Measurements from ENCODE around the gene ZNF544. TPM values are rescaled to one million over a fixed set of nuclear protein-coding genes. Genes with fewer than 3 reads are reported as not detected.

ZNF544 gene
- total RNA-seq, 4 donors from 2014 or later, result 3.8 to 9.5 (median 6.0) TPM

DNA sequence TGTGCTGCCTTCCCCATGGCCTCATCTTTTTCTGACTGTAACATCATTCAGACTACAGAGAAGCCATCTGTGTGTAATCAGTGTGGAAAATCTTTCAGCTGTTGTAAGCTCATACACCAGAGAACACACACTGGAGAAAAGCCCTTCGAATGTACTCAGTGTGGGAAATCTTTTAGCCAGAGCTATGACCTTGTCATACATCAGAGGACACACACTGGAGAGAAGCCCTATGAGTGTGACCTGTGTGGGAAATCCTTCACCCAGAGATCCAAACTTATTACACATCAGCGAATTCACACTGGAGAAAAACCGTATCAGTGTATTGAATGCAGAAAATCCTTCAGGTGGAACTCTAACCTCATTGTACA is 32.9 kb downstream of the ZNF544 start:
- Histone ChIP-seq H3K4me3 (peak overlapping the region in 1 of 4 donors; percentile 39), H3K27me3 (peaks cover 0 to 2% (median 0%) of the 10 kb centered on the region in 3 donors), H3K36me3 (peaks cover 14 to 78% of the 10 kb centered on the region in 2 donors), H3K9me3 (peaks cover 47 to 94% (median 84%) of the 10 kb centered on the region in 3 donors), H3K4me1 (no peaks in the 10 kb centered on the region), H3K27ac (no peak overlapping the region)
- in situ Hi-C loops (cut with MboI; ENCODE audit: low sequenced_read_pairs in 4 of 4), result no loop called here
- intact Hi-C loops (cut with DNase I; ENCODE audit: low total_unique reads), result no loop called here
- TF ChIP-seq POLR2A (IDR thresholded peaks at IDR 0.05), result no peak
- TF ChIP-seq CTCF (IDR thresholded peaks at IDR 0.05 in 4 of 5, conservative IDR thresholded peaks at IDR 0.05 in 1 of 5), result no peak
- ATAC-seq (no peak), DNase-seq (no peak)

DNA sequence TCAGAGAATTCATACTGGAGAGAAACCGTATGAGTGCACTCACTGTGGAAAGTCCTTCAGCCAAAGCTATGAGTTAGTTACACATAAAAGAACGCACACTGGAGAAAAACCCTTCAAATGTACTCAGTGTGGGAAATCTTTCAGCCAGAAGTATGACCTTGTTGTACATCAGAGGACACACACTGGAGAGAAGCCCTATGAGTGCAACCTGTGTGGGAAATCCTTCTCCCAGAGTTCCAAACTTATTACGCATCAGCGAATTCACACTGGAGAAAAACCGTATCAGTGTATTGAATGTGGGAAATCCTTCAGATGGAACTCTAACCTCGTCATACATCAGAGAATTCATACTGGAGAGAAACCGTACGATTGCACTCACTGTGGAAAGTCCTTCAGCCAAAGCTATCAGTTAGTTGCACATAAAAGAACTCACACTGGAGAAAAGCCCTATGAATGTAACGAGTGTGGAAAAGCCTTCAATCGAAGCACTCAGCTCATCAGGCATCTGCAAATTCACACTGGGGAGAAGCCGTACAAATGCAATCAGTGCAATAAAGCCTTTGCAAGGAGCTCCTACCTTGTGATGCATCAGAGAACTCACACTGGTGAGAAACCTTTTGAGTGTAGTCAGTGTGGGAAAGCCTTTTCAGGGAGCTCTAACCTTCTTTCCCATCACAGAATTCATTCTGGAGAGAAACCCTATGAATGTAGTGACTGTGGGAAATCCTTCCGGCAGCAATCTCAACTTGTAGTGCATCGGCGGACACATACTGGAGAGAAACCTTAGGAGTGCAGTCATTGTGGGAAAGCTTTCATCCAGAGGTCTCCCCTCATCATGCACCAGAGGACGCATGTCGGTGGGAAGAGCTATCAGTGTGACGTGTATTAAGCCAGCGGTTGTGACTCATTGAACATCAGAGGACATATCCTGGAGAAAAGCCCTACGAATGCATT is 33.5 kb downstream of the ZNF544 start:
- ATAC-seq, result no peak

GRCh38 chr19:58262922-58263296 is 34.2 kb downstream of the ZNF544 start:
- TF ChIP-seq CTCF (IDR thresholded peaks at IDR 0.05 in 4 of 5, conservative IDR thresholded peaks at IDR 0.05 in 1 of 5) (no peak), POLR2A (IDR thresholded peaks at IDR 0.05) (no peak)
- in situ Hi-C loops (cut with MboI; ENCODE audit: low sequenced_read_pairs in 4 of 4), result no loop called here
- no peaks in the 10 kb centered on the region for H3K4me1 ChIP-seq
- intact Hi-C loops (cut with DNase I; ENCODE audit: low total_unique reads), result no loop called here
- DNase-seq (no peak), ATAC-seq (no peak)
- no peak overlapping the region for H3K27ac ChIP-seq
- H3K36me3 ChIP-seq, result peaks cover 14 to 70% of the 10 kb centered on the region in 2 donors
- H3K4me3 ChIP-seq, result peak overlapping the region in 1 of 4 donors; percentile 39
- H3K9me3 ChIP-seq, result peaks cover 43 to 95% (median 78%) of the 10 kb centered on the region in 3 donors
- H3K27me3 ChIP-seq, result peaks cover 0 to 2% (median 0%) of the 10 kb centered on the region in 3 donors

More for the DNA sequence above, 33.5 kb downstream of the ZNF544 start:
- in situ Hi-C loops (cut with MboI; ENCODE audit: low sequenced_read_pairs in 4 of 4), result no loop called here
- Histone ChIP-seq H3K36me3 (peaks cover 14 to 73% of the 10 kb centered on the region in 2 donors), H3K4me3 (peak overlapping the region in 1 of 4 donors; percentile 39), H3K27me3 (peaks cover 0 to 2% (median 0%) of the 10 kb centered on the region in 3 donors), H3K9me3 (peaks cover 47 to 96% (median 85%) of the 10 kb centered on the region in 3 donors), H3K4me1 (no peaks in the 10 kb centered on the region), H3K27ac (no peak overlapping the region)
- TF ChIP-seq CTCF (IDR thresholded peaks at IDR 0.05 in 4 of 5, conservative IDR thresholded peaks at IDR 0.05 in 1 of 5), result no peak
- no peak for TF ChIP-seq POLR2A (IDR thresholded peaks at IDR 0.05)
- intact Hi-C loops (cut with DNase I; ENCODE audit: low total_unique reads), result no loop called here
- no peak for DNase-seq

DNA sequence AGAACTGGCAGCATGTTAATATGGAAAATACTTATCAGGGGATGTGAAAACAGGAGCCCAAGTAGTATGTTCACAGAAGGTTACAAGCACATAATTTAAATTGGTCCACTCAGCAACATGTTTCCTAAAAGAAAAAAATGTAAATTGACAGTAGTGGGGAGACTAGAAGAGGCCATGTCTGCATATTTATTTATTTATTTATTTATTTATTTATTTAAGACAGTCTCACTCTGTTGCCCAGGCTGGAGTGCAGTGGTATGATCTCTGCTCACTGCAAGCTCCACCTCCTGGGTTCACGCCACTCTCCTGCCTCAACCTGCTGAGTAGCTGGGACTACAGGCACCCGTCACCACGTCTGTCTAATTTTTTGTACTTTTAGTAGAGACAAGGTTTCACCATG is 36.4 kb downstream of the ZNF544 start:
- Histone ChIP-seq H3K36me3 (peaks cover 14 to 51% of the 10 kb centered on the region in 2 donors), H3K4me3 (peak overlapping the region in 1 of 4 donors; percentile 2), H3K27ac (no peak overlapping the region), H3K4me1 (no peaks in the 10 kb centered on the region), H3K27me3 (peaks cover 0 to 2% (median 0%) of the 10 kb centered on the region in 3 donors), H3K9me3 (peaks cover 35 to 95% (median 59%) of the 10 kb centered on the region in 3 donors)
- TF ChIP-seq CTCF (IDR thresholded peaks at IDR 0.05 in 4 of 5, conservative IDR thresholded peaks at IDR 0.05 in 1 of 5) (no peak), POLR2A (IDR thresholded peaks at IDR 0.05) (no peak)
- in situ Hi-C loops (cut with MboI; ENCODE audit: low sequenced_read_pairs in 4 of 4) (no loop called here), intact Hi-C loops (cut with DNase I; ENCODE audit: low total_unique reads) (no loop called here)
- no peak for ATAC-seq
- DNase-seq, result no peak

Measured in gastrocnemius medialis (tissue), 4 donors.